Activated T-cell treated with anti-CD3 and anti-CD28 coated beads, Interleukin-2, amount 50 U/mL, for 4 hours (primary cell): ENCODE data around the gene CISH. TPM values are rescaled to one million over a fixed set of nuclear protein-coding genes. Genes with fewer than 3 reads are reported as not detected.

ENCODE experiments used
- ATAC-seq, 2 donors: fragments of 200-7000 bp; cut with Tn5 transposase; one replicate each; pipeline ENCODE4 v1.10.0; 2021
- DNase-seq: peaks from one replicate; pipeline ENCODE4 v3.0.0-alpha.2; 2020
- H3K27me3 Mint-ChIP-seq: one replicate; pipeline ENCODE4 v1.8.0; 2021; ENCODE audit warnings: low read depth, mixed read lengths
- H3K36me3 Mint-ChIP-seq: one replicate; pipeline ENCODE4 v1.8.0; 2022; ENCODE audit warnings: mixed read lengths; ENCODE audit not compliant: insufficient read depth
- H3K4me1 Mint-ChIP-seq: one replicate; pipeline ENCODE4 v1.8.0; 2021; ENCODE audit warnings: low read depth, mixed read lengths
- H3K4me3 Mint-ChIP-seq: one replicate; pipeline ENCODE4 v1.8.0; 2021; ENCODE audit warnings: mild to moderate bottlenecking, moderate library complexity, mixed read lengths
- H3K9me3 Mint-ChIP-seq: one replicate; pipeline ENCODE4 v1.8.0; 2021; ENCODE audit warnings: mixed read lengths
- total RNA-seq, 3 donors: library from RNA; stranded (reverse); gene quantifications; one replicate each; pipeline ENCODE4 v1.2.1, GENCODE V29; 2021

The CISH gene
- total RNA-seq, 3 donors from 2014 or later: 223 to 268 (median 229) TPM

GRCh38 chr3:50627407-50628051 is 16.0 kb upstream of the CISH start:
- peak; percentile 24 to 31 for ATAC-seq
- Mint-ChIP-seq H3K36me3 (peaks cover 21% of the 10 kb centered on the region), H3K4me3 (no peak overlapping the region), H3K9me3 (no peaks in the 10 kb centered on the region), H3K4me1 (peaks cover 99% of the 10 kb centered on the region), H3K27me3 (no peaks in the 10 kb centered on the region)
- no peak for DNase-seq

- DNase-seq: no peak
- ATAC-seq: no peak
- Mint-ChIP-seq H3K4me3 (no peak overlapping the region), H3K9me3 (no peaks in the 10 kb centered on the region), H3K27me3 (no peaks in the 10 kb centered on the region), H3K4me1 (peaks cover 97% of the 10 kb centered on the region), H3K36me3 (peaks cover 21% of the 10 kb centered on the region)
These were observed 14.8 kb upstream of the CISH start for GRCh38 chr3:50626401-50626800.

GRCh38 chr3:50625231-50626182 is 13.9 kb upstream of the CISH start:
- Mint-ChIP-seq H3K36me3 (peaks cover 24% of the 10 kb centered on the region), H3K4me3 (no peak overlapping the region), H3K27me3 (no peaks in the 10 kb centered on the region), H3K4me1 (peaks cover 96% of the 10 kb centered on the region), H3K9me3 (no peaks in the 10 kb centered on the region)
- no peak for DNase-seq
- ATAC-seq: no peak

GRCh38 chr3:50624634-50625033 is 13.1 kb upstream of the CISH start:
- no peak for DNase-seq
- Mint-ChIP-seq H3K36me3 (peaks cover 25% of the 10 kb centered on the region), H3K4me3 (peak overlapping the region; percentile 53), H3K27me3 (no peaks in the 10 kb centered on the region), H3K9me3 (no peaks in the 10 kb centered on the region), H3K4me1 (peaks cover 96% of the 10 kb centered on the region)
- no peak for ATAC-seq

GRCh38 chr3:50623840-50624474 is 12.4 kb upstream of the CISH start:
- ATAC-seq: peak; percentile 74 to 76
- H3K4me3 Mint-ChIP-seq: peak overlapping the region; percentile 53
- H3K9me3 Mint-ChIP-seq: no peaks in the 10 kb centered on the region
- peaks cover 96% of the 10 kb centered on the region for H3K4me1 Mint-ChIP-seq
- no peaks in the 10 kb centered on the region for H3K27me3 Mint-ChIP-seq
- peaks cover 25% of the 10 kb centered on the region for H3K36me3 Mint-ChIP-seq
- peak; percentile 53 for DNase-seq

- Mint-ChIP-seq H3K36me3 (peaks cover 25% of the 10 kb centered on the region), H3K27me3 (no peaks in the 10 kb centered on the region), H3K9me3 (no peaks in the 10 kb centered on the region), H3K4me1 (peaks cover 91% of the 10 kb centered on the region), H3K4me3 (no peak overlapping the region)
- ATAC-seq (no peak), DNase-seq (no peak)
These were observed 11.3 kb upstream of the CISH start for GRCh38 chr3:50622881-50623280.

GRCh38 chr3:50620820-50621219 is 9.2 kb upstream of the CISH start:
- Mint-ChIP-seq H3K36me3 (peaks cover 20% of the 10 kb centered on the region), H3K9me3 (no peaks in the 10 kb centered on the region), H3K4me1 (peaks cover 79% of the 10 kb centered on the region), H3K27me3 (no peaks in the 10 kb centered on the region), H3K4me3 (peak overlapping the region; percentile 88)
- no peak for ATAC-seq
- no peak for DNase-seq

GRCh38 chr3:50620420-50620819 is 8.8 kb upstream of the CISH start:
- H3K4me1 Mint-ChIP-seq: peaks cover 79% of the 10 kb centered on the region
- no peaks in the 10 kb centered on the region for H3K9me3 Mint-ChIP-seq
- peak overlapping the region; percentile 88 for H3K4me3 Mint-ChIP-seq
- peaks cover 20% of the 10 kb centered on the region for H3K36me3 Mint-ChIP-seq
- DNase-seq (no peak), ATAC-seq (no peak)
- H3K27me3 Mint-ChIP-seq: no peaks in the 10 kb centered on the region

- no peak for ATAC-seq
- Mint-ChIP-seq H3K36me3 (peaks cover 14% of the 10 kb centered on the region), H3K4me1 (peaks cover 69% of the 10 kb centered on the region), H3K27me3 (no peaks in the 10 kb centered on the region), H3K9me3 (no peaks in the 10 kb centered on the region), H3K4me3 (peak overlapping the region; percentile 88)
- no peak for DNase-seq
These were observed 6.4 kb upstream of the CISH start for GRCh38 chr3:50617911-50618481.

- no peaks in the 10 kb centered on the region for H3K9me3 Mint-ChIP-seq
- H3K36me3 Mint-ChIP-seq: peaks cover 12% of the 10 kb centered on the region
- H3K27me3 Mint-ChIP-seq: no peaks in the 10 kb centered on the region
- H3K4me1 Mint-ChIP-seq: peaks cover 65% of the 10 kb centered on the region
- H3K4me3 Mint-ChIP-seq: peak within 1 kb of the TSS; percentile 88
- ATAC-seq: peak; percentile 9 to 17
- DNase-seq: peak; percentile 40
These were observed 5.7 kb upstream of the CISH start, which contains the start of gene MAPKAPK3 for GRCh38 chr3:50617096-50617791. Gene MAPKAPK3 (plus strand): TSS chr3:50617151. CDS start chr3:50617566, 415 bp downstream.

- Mint-ChIP-seq H3K27me3 (no peaks in the 10 kb centered on the region), H3K4me3 (peak overlapping the region; percentile 88), H3K9me3 (no peaks in the 10 kb centered on the region), H3K36me3 (peaks cover 12% of the 10 kb centered on the region), H3K4me1 (peaks cover 63% of the 10 kb centered on the region)
- peak; percentile 94 for DNase-seq
- ATAC-seq: peak; percentile 55 to 62
These were observed 5.2 kb upstream of the CISH start for GRCh38 chr3:50616770-50617095.

GRCh38 chr3:50616003-50616769 is 4.6 kb upstream of the CISH start:
- DNase-seq (peak; percentile 79), ATAC-seq (peak; percentile 9 to 20)
- Mint-ChIP-seq H3K4me3 (peak overlapping the region; percentile 88), H3K36me3 (peaks cover 12% of the 10 kb centered on the region), H3K9me3 (no peaks in the 10 kb centered on the region), H3K27me3 (no peaks in the 10 kb centered on the region), H3K4me1 (peaks cover 60% of the 10 kb centered on the region)

- Mint-ChIP-seq H3K4me3 (no peak overlapping the region), H3K36me3 (peaks cover 13% of the 10 kb centered on the region), H3K4me1 (peaks cover 50% of the 10 kb centered on the region), H3K9me3 (no peaks in the 10 kb centered on the region), H3K27me3 (no peaks in the 10 kb centered on the region)
- ATAC-seq: no peak
- DNase-seq: no peak
These were observed 3.6 kb upstream of the CISH start for GRCh38 chr3:50615190-50615589.
